ENCODE measurements around the gene CEP192.
"Not testable (repeated sequence)": the region's sequence is repeated elsewhere in the genome, so short reads cannot be mapped to it uniquely, and the experiment has no call there.

CEP192 gene

DNA sequence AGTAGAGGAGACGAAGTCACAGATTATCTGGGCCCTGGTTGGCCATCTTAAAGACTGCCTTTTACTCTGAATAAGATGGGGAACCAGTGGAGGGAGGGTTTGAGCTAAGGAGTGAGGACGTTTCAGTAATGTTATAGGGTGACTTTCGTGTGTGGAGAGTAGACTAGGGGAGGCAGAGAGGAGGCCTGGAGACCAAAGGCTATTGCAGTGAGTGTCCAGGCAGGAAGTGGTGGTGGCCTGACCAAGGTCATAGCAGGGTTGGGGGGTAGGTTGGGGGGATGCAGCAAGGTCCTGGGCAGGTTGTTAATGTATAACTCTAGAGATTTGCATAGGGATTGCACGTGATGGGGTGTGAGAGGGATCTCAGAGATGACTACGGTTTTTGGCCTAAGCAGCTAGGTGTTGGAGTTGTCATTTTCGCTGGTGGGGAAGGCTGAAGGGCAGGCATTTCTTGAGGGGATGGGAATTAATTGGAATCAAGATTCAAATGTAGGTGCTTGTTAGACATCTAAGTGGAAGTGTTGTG, 4.9 kb downstream of the CEP192 start:
- no peak for FAIRE-seq
- TF ChIP-seq TAF1 (IDR thresholded peaks at IDR 0.05; ENCODE audit: borderline replicate concordance, low read depth, low read length) (no peak), POLR2AphosphoS5 (IDR thresholded peaks at IDR 0.05; ENCODE audit: low read depth, low read length) (no peak), POLR2A (IDR thresholded peaks at IDR 0.05; ENCODE audit: low read depth, low read length) (no peak)
- no peak for DNase-seq (ENCODE audit: insufficient read length)

GRCh38 chr18:12996661-12997292, 5.6 kb downstream of the CEP192 start:
- FAIRE-seq (no peak), DNase-seq (ENCODE audit: insufficient read length) (no peak)
- TF ChIP-seq POLR2A (IDR thresholded peaks at IDR 0.05; ENCODE audit: low read depth, low read length), result no peak
- no peak for TF ChIP-seq TAF1 (IDR thresholded peaks at IDR 0.05; ENCODE audit: borderline replicate concordance, low read depth, low read length)
- no peak for TF ChIP-seq POLR2AphosphoS5 (IDR thresholded peaks at IDR 0.05; ENCODE audit: low read depth, low read length)

GRCh38 chr18:12997330-12997729, 6.2 kb downstream of the CEP192 start:
- not testable (repeated sequence) for DNase-seq (ENCODE audit: insufficient read length); FAIRE-seq

DNA sequence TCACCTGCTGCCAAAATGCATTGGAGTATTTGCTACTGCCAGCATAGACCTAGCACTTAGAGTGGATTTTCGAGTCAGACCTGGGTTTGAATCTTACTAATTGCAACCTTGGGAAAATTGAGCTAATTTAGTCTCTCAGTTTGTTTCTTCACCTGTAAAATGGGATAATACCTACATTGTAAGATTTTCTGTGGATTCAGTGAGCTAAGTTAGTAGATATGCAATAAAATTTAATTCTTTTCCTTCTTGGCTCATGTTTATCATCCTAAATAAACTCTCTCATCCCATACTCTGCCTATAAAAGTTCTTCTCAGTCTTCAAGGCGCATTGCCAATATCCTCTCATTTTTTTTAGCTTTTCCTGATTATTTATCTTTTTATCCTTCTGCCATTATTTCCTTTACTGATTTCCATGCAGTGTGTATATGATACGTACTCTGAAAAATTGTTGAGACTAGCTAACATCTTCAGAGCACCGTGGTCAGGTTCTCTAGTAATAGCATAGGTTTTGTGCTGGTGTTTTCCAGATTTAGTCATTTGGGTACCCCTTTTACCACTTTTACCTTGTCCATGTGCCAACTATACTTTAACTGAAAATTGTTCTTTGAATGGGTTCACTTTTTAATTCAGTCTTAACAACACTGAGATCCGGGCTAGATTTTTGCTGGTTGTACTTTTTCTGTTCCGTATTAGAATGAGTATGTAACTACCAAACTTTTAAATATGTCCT, 7.3 kb downstream of the CEP192 start:
- FAIRE-seq (peak; percentile 68), DNase-seq (ENCODE audit: insufficient read length) (no peak)
- TF ChIP-seq TAF1 (IDR thresholded peaks at IDR 0.05; ENCODE audit: borderline replicate concordance, low read depth, low read length), result no peak
- TF ChIP-seq POLR2A (IDR thresholded peaks at IDR 0.05; ENCODE audit: low read depth, low read length), result no peak
- no peak for TF ChIP-seq POLR2AphosphoS5 (IDR thresholded peaks at IDR 0.05; ENCODE audit: low read depth, low read length)

DNA sequence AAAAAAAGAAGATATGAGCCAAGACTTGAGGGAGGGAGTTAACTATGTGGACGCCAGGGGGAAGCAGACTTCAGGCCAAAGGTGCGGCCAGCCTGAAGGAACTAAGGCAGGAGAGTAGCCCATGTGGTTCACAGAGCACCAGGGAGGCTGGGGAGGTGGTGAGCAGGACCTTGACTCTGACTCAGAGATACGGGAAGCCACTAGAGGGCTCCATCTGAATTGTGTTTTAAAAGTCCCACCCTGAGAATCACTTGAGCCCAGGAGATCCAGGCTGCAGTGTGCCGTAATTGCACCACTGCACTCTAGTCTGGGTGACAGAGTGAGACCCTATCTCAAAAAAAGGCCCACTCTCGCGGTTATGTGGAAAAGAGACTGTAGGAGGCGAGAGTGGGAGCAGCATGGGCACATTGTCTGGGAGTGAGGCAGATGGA, 12.3 kb downstream of the CEP192 start:
- no peak for TF ChIP-seq POLR2A (IDR thresholded peaks at IDR 0.05; ENCODE audit: low read depth, low read length)
- TF ChIP-seq POLR2AphosphoS5 (IDR thresholded peaks at IDR 0.05; ENCODE audit: low read depth, low read length), result no peak
- no peak for TF ChIP-seq TAF1 (IDR thresholded peaks at IDR 0.05; ENCODE audit: borderline replicate concordance, low read depth, low read length)
- peak; percentile 50 for FAIRE-seq
- DNase-seq (ENCODE audit: insufficient read length), result no peak

DNA sequence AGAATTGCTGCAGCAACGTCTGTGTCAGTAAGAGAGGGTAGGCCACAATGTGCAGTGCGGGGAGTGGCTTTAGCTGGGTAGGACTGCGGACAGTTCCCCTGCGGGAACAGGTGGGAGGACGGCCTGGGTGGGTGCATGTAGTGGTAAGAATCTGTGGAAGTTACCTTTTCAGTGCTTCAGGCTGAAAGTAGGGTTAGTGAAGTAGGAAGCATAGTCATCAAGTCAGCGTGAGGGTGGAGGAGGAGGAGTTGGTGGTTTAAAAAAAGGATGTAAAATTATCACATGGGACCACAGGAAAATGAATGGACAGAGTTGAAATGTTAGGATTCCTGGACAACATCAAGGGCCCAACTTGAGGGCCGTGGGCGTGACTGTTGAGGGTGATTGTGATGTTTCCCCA, 13.2 kb downstream of the CEP192 start:
- DNase-seq (ENCODE audit: insufficient read length), result no peak
- TF ChIP-seq TAF1 (IDR thresholded peaks at IDR 0.05; ENCODE audit: borderline replicate concordance, low read depth, low read length) (no peak), POLR2AphosphoS5 (IDR thresholded peaks at IDR 0.05; ENCODE audit: low read depth, low read length) (no peak), POLR2A (IDR thresholded peaks at IDR 0.05; ENCODE audit: low read depth, low read length) (no peak)
- peak; percentile 21 for FAIRE-seq

DNA sequence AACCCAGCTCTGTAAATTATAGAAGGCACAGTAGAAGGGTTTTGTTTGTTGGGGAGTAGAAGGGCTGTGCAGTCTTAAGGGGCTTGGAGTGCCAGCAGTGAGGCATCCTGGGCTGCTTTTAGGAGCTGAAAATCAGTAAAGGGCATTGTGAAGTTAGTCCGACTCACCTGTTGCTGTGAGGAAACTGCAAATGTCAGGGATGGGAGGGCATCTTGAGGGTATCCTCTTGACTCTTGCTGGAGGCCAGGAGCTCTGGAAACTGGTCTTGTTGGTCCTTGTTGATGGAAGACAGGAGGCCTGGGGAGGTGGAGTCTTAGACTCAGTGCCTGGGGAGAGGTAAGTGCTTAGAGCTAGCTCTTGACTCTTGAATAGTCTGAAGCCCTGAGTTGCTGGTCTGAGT, 14.1 kb downstream of the CEP192 start:
- FAIRE-seq (no peak), DNase-seq (ENCODE audit: insufficient read length) (no peak)
- TF ChIP-seq POLR2AphosphoS5 (IDR thresholded peaks at IDR 0.05; ENCODE audit: low read depth, low read length) (no peak), TAF1 (IDR thresholded peaks at IDR 0.05; ENCODE audit: borderline replicate concordance, low read depth, low read length) (no peak), POLR2A (IDR thresholded peaks at IDR 0.05; ENCODE audit: low read depth, low read length) (no peak)

- no peak for TF ChIP-seq POLR2A (IDR thresholded peaks at IDR 0.05; ENCODE audit: low read depth, low read length)
- no peak for TF ChIP-seq POLR2AphosphoS5 (IDR thresholded peaks at IDR 0.05; ENCODE audit: low read depth, low read length)
- TF ChIP-seq TAF1 (IDR thresholded peaks at IDR 0.05; ENCODE audit: borderline replicate concordance, low read depth, low read length), result no peak
- FAIRE-seq (no peak), DNase-seq (ENCODE audit: insufficient read length) (no peak)
Observed at GRCh38 chr18:13006531-13007247, 15.5 kb downstream of the CEP192 start.

- TF ChIP-seq POLR2AphosphoS5 (IDR thresholded peaks at IDR 0.05; ENCODE audit: low read depth, low read length) (no peak), POLR2A (IDR thresholded peaks at IDR 0.05; ENCODE audit: low read depth, low read length) (no peak), TAF1 (IDR thresholded peaks at IDR 0.05; ENCODE audit: borderline replicate concordance, low read depth, low read length) (no peak)
- DNase-seq (ENCODE audit: insufficient read length) (no peak), FAIRE-seq (no peak)
Observed at GRCh38 chr18:13007248-13007560, 16.0 kb downstream of the CEP192 start.

DNA sequence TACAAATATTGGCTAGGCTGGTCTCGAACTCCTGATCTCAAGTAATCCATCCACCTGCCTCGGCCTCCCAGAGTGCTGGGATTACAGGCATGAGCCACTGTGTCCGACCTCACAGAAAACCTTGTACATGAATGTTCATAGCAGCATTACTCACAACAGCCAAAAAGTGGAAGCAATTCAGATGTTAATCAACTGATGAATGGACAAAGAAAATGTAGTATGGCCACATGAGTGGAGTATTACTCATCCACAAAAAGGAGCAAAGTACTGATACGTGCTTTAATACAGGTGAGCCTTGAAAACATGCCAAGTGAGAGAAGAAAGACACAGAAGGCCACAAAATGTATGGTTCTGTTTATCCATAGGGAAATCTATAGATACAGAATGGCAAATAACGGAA, 20.6 kb downstream of the CEP192 start:
- no peak for TF ChIP-seq POLR2AphosphoS5 (IDR thresholded peaks at IDR 0.05; ENCODE audit: low read depth, low read length)
- TF ChIP-seq POLR2A (IDR thresholded peaks at IDR 0.05; ENCODE audit: low read depth, low read length), result no peak
- TF ChIP-seq TAF1 (IDR thresholded peaks at IDR 0.05; ENCODE audit: borderline replicate concordance, low read depth, low read length), result no peak
- DNase-seq (ENCODE audit: insufficient read length) (no peak), FAIRE-seq (no peak)

- DNase-seq (ENCODE audit: insufficient read length) (no peak), FAIRE-seq (no peak)
- TF ChIP-seq TAF1 (IDR thresholded peaks at IDR 0.05; ENCODE audit: borderline replicate concordance, low read depth, low read length), result no peak
Observed at GRCh38 chr18:13014232-13014631, 23.1 kb downstream of the CEP192 start.

- FAIRE-seq (no peak), DNase-seq (ENCODE audit: insufficient read length) (no peak)
- TF ChIP-seq POLR2AphosphoS5 (IDR thresholded peaks at IDR 0.05; ENCODE audit: low read depth, low read length) (no peak), TAF1 (IDR thresholded peaks at IDR 0.05; ENCODE audit: borderline replicate concordance, low read depth, low read length) (no peak), POLR2A (IDR thresholded peaks at IDR 0.05; ENCODE audit: low read depth, low read length) (no peak)
Observed at GRCh38 chr18:13014818-13015217, 23.7 kb downstream of the CEP192 start.
